Thoracic aorta (tissue), 2 donors: ENCODE measurements around the gene FUT8. TPM values are rescaled to one million over a fixed set of nuclear protein-coding genes. Genes with fewer than 3 reads are reported as not detected.

ENCODE experiments used
- ATAC-seq: fragments of 150-250 bp; one replicate; pipeline ENCODE4 v1.8.0; 2017; ENCODE audit warnings: low read depth; ENCODE audit not compliant: insufficient number of reproducible peaks, low FRiP score
- DNase-seq: peaks from one replicate; pipeline ENCODE4 v3.0.0-alpha.2; 2020; ENCODE audit warnings: low spot score
- H3K27ac ChIP-seq, 2 donors: fragments of 200-600 bp; sonication (generic); 1 replicate in 1 of 2; 2 replicates in 1 of 2; pipeline ENCODE4 v1.5.1; 2016; ENCODE audit warnings: mild to moderate bottlenecking in 2 of 2, moderate library complexity in 2 of 2
- H3K27me3 ChIP-seq: fragments of 200-600 bp; sonication (generic); replicated peaks from 2 replicates; pipeline ENCODE4 v1.6.0; 2016; ENCODE audit warnings: mild to moderate bottlenecking; ENCODE audit not compliant: insufficient read depth
- H3K36me3 ChIP-seq: fragments of 200-600 bp; sonication (generic); one replicate; pipeline ENCODE4 v1.5.1; 2016
- H3K4me1 ChIP-seq, 2 donors: fragments of 200-600 bp; sonication (generic); 1 replicate in 1 of 2; 2 replicates in 1 of 2; pipeline versions ENCODE4 v1.5.1 to v1.6.0; 2016; ENCODE audit warnings: low read depth in 2 of 2, mild to moderate bottlenecking in 1 of 2; ENCODE audit not compliant: control insufficient read depth in 1 of 2
- H3K4me3 ChIP-seq: fragments of 200-600 bp; sonication (generic); 2 replicates; pipeline ENCODE4 v1.5.1; 2016; ENCODE audit warnings: mild to moderate bottlenecking
- H3K9me3 ChIP-seq: fragments of 200-600 bp; sonication (generic); 2 replicates; pipeline ENCODE4 v1.5.1; 2016
- total RNA-seq, 2 donors: library from RNA; depleted of rRNA; stranded (reverse); fragments of >200 nt; gene quantifications; one replicate each; pipeline versions ENCODE4 v1.1.0 to v1.2.3, GENCODE V29; 2016
- TF ChIP-seq, protein P1 (sequence below): fragments of 200-600 bp; sonication (generic); IDR thresholded peaks from one replicate; pipeline ENCODE4 v1.5.1; 2019; ENCODE audit warnings: antibody characterized with exemption

Gene FUT8
- total RNA-seq, 2 donors from 2014 or later: 22.3 to 23.4 TPM

- no peak overlapping the region for H3K4me3 ChIP-seq
- ATAC-seq: no peak
- no peak for DNase-seq
- TF ChIP-seq, protein P1, sequence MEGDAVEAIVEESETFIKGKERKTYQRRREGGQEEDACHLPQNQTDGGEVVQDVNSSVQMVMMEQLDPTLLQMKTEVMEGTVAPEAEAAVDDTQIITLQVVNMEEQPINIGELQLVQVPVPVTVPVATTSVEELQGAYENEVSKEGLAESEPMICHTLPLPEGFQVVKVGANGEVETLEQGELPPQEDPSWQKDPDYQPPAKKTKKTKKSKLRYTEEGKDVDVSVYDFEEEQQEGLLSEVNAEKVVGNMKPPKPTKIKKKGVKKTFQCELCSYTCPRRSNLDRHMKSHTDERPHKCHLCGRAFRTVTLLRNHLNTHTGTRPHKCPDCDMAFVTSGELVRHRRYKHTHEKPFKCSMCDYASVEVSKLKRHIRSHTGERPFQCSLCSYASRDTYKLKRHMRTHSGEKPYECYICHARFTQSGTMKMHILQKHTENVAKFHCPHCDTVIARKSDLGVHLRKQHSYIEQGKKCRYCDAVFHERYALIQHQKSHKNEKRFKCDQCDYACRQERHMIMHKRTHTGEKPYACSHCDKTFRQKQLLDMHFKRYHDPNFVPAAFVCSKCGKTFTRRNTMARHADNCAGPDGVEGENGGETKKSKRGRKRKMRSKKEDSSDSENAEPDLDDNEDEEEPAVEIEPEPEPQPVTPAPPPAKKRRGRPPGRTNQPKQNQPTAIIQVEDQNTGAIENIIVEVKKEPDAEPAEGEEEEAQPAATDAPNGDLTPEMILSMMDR: no peak
- no peaks in the 10 kb centered on the region for H3K36me3 ChIP-seq
- no peaks in the 10 kb centered on the region for H3K9me3 ChIP-seq
- H3K4me1 ChIP-seq: peaks cover 0 to under 1% of the 10 kb centered on the region in 2 donors
- no peaks in the 10 kb centered on the region for H3K27me3 ChIP-seq
- H3K27ac ChIP-seq: no peak overlapping the region
Observed at GRCh38 chr14:65487783-65488494, 75.4 kb downstream of the FUT8 start.

- TF ChIP-seq, protein P1: no peak
- H3K4me3 ChIP-seq: no peak overlapping the region
- no peaks in the 10 kb centered on the region for H3K9me3 ChIP-seq
- H3K36me3 ChIP-seq: no peaks in the 10 kb centered on the region
- no peak for DNase-seq
- H3K27ac ChIP-seq: no peak overlapping the region
- H3K27me3 ChIP-seq: no peaks in the 10 kb centered on the region
- no peak for ATAC-seq
- no peaks in the 10 kb centered on the region for H3K4me1 ChIP-seq
Observed at GRCh38 chr14:65491274-65491673, 78.7 kb downstream of the FUT8 start.

DNA sequence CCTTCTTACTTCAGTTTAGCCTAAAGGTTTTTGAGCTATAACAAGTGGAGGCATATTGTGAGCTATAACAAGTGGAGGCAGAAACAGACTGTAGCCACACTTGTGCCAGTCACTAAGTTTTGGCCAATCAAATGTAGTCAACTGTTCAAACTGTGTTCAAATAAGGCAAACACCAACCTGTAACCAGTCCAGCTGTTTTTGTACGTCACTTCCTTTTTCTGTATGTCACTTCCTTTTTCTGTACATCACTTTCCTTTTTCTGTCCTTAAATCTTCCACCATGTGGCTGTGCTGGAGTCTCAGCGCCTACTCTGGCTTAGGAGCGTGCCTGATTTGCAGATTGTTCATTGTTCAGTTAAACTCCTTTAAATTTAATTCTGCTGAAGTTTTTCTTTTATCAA lies 79.7 kb downstream of the FUT8 start:
- Histone ChIP-seq H3K4me1 (no peaks in the 10 kb centered on the region), H3K27me3 (no peaks in the 10 kb centered on the region), H3K9me3 (no peaks in the 10 kb centered on the region), H3K27ac (no peak overlapping the region), H3K4me3 (no peak overlapping the region), H3K36me3 (no peaks in the 10 kb centered on the region)
- TF ChIP-seq, protein P1: no peak
- ATAC-seq: no peak
- DNase-seq: no peak

GRCh38 chr14:65495196-65495595 lies 82.7 kb downstream of the FUT8 start:
- TF ChIP-seq, protein P1: no peak
- DNase-seq: no peak
- Histone ChIP-seq H3K4me1 (no peaks in the 10 kb centered on the region), H3K9me3 (no peaks in the 10 kb centered on the region), H3K4me3 (no peak overlapping the region), H3K36me3 (no peaks in the 10 kb centered on the region), H3K27me3 (no peaks in the 10 kb centered on the region), H3K27ac (no peak overlapping the region)
- no peak for ATAC-seq

GRCh38 chr14:65496178-65496993 lies 83.9 kb downstream of the FUT8 start:
- Histone ChIP-seq H3K9me3 (no peaks in the 10 kb centered on the region), H3K4me3 (no peak overlapping the region), H3K36me3 (no peaks in the 10 kb centered on the region), H3K4me1 (no peaks in the 10 kb centered on the region), H3K27ac (no peak overlapping the region), H3K27me3 (no peaks in the 10 kb centered on the region)
- DNase-seq (no peak), ATAC-seq (no peak)
- TF ChIP-seq, protein P1: no peak
